ENCODE measurements around the gene SEPTIN5.
A peak's percentile ranks its signal among the peaks of the same experiment; 100 is the strongest.

SEPTIN5 gene

GRCh38 chr22:19714312-19715187 lies at the start of gene SEPTIN5:
Gene SEPTIN5, plus strand, starts transcription at chr22:19714503. Its CDS starts 86 bp downstream, at chr22:19714589.
- H3K27ac Mint-ChIP-seq, result no peak within 1 kb of the TSS
- no peak for DNase-seq (ENCODE audit: low spot score in 2 of 2)
- H3K36me3 Mint-ChIP-seq, result no peaks in the 10 kb centered on the region
- H3K9me3 Mint-ChIP-seq, result no peaks in the 10 kb centered on the region
- peak within 1 kb of the TSS; percentile 48 for H3K4me3 Mint-ChIP-seq
- peaks cover 10% of the 10 kb centered on the region for H3K4me1 Mint-ChIP-seq
- ATAC-seq, result no peak

GRCh38 chr22:19664951-19665783 lies 49.1 kb upstream of the SEPTIN5 start:
- Mint-ChIP-seq H3K4me1 (no peaks in the 10 kb centered on the region), H3K27ac (no peak overlapping the region), H3K9me3 (no peaks in the 10 kb centered on the region), H3K4me3 (no peak overlapping the region), H3K36me3 (no peaks in the 10 kb centered on the region)
- DNase-seq (ENCODE audit: low spot score in 2 of 2) (no peak), ATAC-seq (no peak)

- H3K4me3 Mint-ChIP-seq, result no peak overlapping the region
These were observed 48.3 kb upstream of the SEPTIN5 start for GRCh38 chr22:19665784-19666672.

GRCh38 chr22:19666673-19667593 lies 47.4 kb upstream of the SEPTIN5 start:
- H3K9me3 Mint-ChIP-seq, result no peaks in the 10 kb centered on the region
- no peak for DNase-seq (ENCODE audit: low spot score in 2 of 2)
- no peak overlapping the region for H3K27ac Mint-ChIP-seq
- ATAC-seq, result no peak
- H3K4me1 Mint-ChIP-seq, result no peaks in the 10 kb centered on the region
- no peaks in the 10 kb centered on the region for H3K36me3 Mint-ChIP-seq
- H3K4me3 Mint-ChIP-seq, result no peak overlapping the region

More at GRCh38 chr22:19665784-19666672, 48.3 kb upstream of the SEPTIN5 start:
- Mint-ChIP-seq H3K27ac (no peak overlapping the region), H3K4me1 (no peaks in the 10 kb centered on the region), H3K9me3 (no peaks in the 10 kb centered on the region), H3K36me3 (no peaks in the 10 kb centered on the region)
- no peak for DNase-seq (ENCODE audit: low spot score in 2 of 2)
- ATAC-seq, result no peak

- Mint-ChIP-seq H3K27ac (no peak overlapping the region), H3K36me3 (no peaks in the 10 kb centered on the region)
- no peak for ATAC-seq
These were observed 46.2 kb upstream of the SEPTIN5 start for GRCh38 chr22:19667872-19668740.

GRCh38 chr22:19668748-19669147 lies 45.6 kb upstream of the SEPTIN5 start:
- DNase-seq (ENCODE audit: low spot score in 2 of 2) (no peak), ATAC-seq (no peak)
- H3K27ac Mint-ChIP-seq, result no peak overlapping the region
- H3K4me1 Mint-ChIP-seq, result no peaks in the 10 kb centered on the region
- H3K4me3 Mint-ChIP-seq, result no peak overlapping the region
- H3K9me3 Mint-ChIP-seq, result no peaks in the 10 kb centered on the region
- H3K36me3 Mint-ChIP-seq, result no peaks in the 10 kb centered on the region

More at GRCh38 chr22:19667872-19668740, 46.2 kb upstream of the SEPTIN5 start:
- Mint-ChIP-seq H3K4me3 (no peak overlapping the region), H3K9me3 (no peaks in the 10 kb centered on the region), H3K4me1 (no peaks in the 10 kb centered on the region)
- no peak for DNase-seq (ENCODE audit: low spot score in 2 of 2)

- Mint-ChIP-seq H3K27ac (no peak overlapping the region), H3K36me3 (no peaks in the 10 kb centered on the region), H3K9me3 (no peaks in the 10 kb centered on the region), H3K4me3 (no peak overlapping the region), H3K4me1 (no peaks in the 10 kb centered on the region)
- no peak for DNase-seq (ENCODE audit: low spot score in 2 of 2)
- ATAC-seq, result no peak
These were observed 44.7 kb upstream of the SEPTIN5 start for GRCh38 chr22:19669570-19669969.

GRCh38 chr22:19671316-19671715 lies 43.0 kb upstream of the SEPTIN5 start:
- no peak overlapping the region for H3K27ac Mint-ChIP-seq
- no peaks in the 10 kb centered on the region for H3K9me3 Mint-ChIP-seq
- no peak overlapping the region for H3K4me3 Mint-ChIP-seq
- no peak for DNase-seq (ENCODE audit: low spot score in 2 of 2)
- no peaks in the 10 kb centered on the region for H3K4me1 Mint-ChIP-seq
- ATAC-seq, result no peak
- H3K36me3 Mint-ChIP-seq, result no peaks in the 10 kb centered on the region

GRCh38 chr22:19672054-19672776 lies 42.1 kb upstream of the SEPTIN5 start:
- H3K36me3 Mint-ChIP-seq, result no peaks in the 10 kb centered on the region
- H3K9me3 Mint-ChIP-seq, result no peaks in the 10 kb centered on the region
- H3K4me1 Mint-ChIP-seq, result no peaks in the 10 kb centered on the region
- ATAC-seq (no peak), DNase-seq (ENCODE audit: low spot score in 2 of 2) (no peak)
- H3K4me3 Mint-ChIP-seq, result no peak overlapping the region
- H3K27ac Mint-ChIP-seq, result no peak overlapping the region

GRCh38 chr22:19673660-19674059 lies 40.6 kb upstream of the SEPTIN5 start:
- DNase-seq (ENCODE audit: low spot score in 2 of 2), result no peak
- Mint-ChIP-seq H3K4me1 (no peaks in the 10 kb centered on the region), H3K27ac (no peak overlapping the region), H3K9me3 (no peaks in the 10 kb centered on the region), H3K4me3 (no peak overlapping the region), H3K36me3 (no peaks in the 10 kb centered on the region)
- no peak for ATAC-seq

GRCh38 chr22:19674129-19674928 lies 40.0 kb upstream of the SEPTIN5 start:
- Mint-ChIP-seq H3K4me1 (no peaks in the 10 kb centered on the region), H3K36me3 (no peaks in the 10 kb centered on the region), H3K4me3 (no peak overlapping the region), H3K27ac (no peak overlapping the region), H3K9me3 (no peaks in the 10 kb centered on the region)
- DNase-seq (ENCODE audit: low spot score in 2 of 2) (no peak), ATAC-seq (no peak)

GRCh38 chr22:19674929-19675253 lies 39.4 kb upstream of the SEPTIN5 start:
- DNase-seq (ENCODE audit: low spot score in 2 of 2) (no peak), ATAC-seq (no peak)
- Mint-ChIP-seq H3K36me3 (no peaks in the 10 kb centered on the region), H3K9me3 (no peaks in the 10 kb centered on the region), H3K4me3 (no peak overlapping the region), H3K27ac (no peak overlapping the region), H3K4me1 (no peaks in the 10 kb centered on the region)
